Thyroid gland (tissue), 4 donors: Measurements from ENCODE around the gene FAM229A.

Experiments
- CTCF ChIP-seq, 6 experiments: fragments of 200-600 bp in 3 of 6; fragments of 450-650 bp in 3 of 6; sonication (generic) in 3 of 6; IDR thresholded peaks; one replicate each; pipeline ENCODE4 v1.5.1; 2016 to 2019; ENCODE audit warnings: antibody characterized with exemption in 6 of 6, mild to moderate bottlenecking in 2 of 6, inconsistent platforms in 1 of 6, moderate library complexity in 1 of 6
- POLR2A ChIP-seq, 2 donors: fragments of 450-650 bp; IDR thresholded peaks; one replicate each; pipeline ENCODE4 v1.6.1; 2017; ENCODE audit warnings: antibody characterized with exemption in 2 of 2, mild to moderate bottlenecking in 2 of 2, moderate library complexity in 1 of 2

GRCh38 chr1:32388641-32389040 is 26.4 kb upstream of the FAM229A start:
- TF ChIP-seq CTCF (IDR thresholded peaks at IDR 0.05) (no peak), POLR2A (IDR thresholded peaks at IDR 0.05) (no peak)
